H1 (cell line): ENCODE data around the gene ASCL5. TPM values are rescaled to one million over a fixed set of nuclear protein-coding genes. Genes with fewer than 3 reads are reported as not detected.

ENCODE experiments used
- CTCF ChIA-PET: fragments of 300-600 bp; sonication (Branson Sonifier 250); formaldehyde crosslinking; loops from one replicate; lab custom pipeline; 2021; ENCODE audit not compliant: partially characterized antibody; lab: Charles Lee
- POLR2A ChIA-PET: fragments of 300-600 bp; sonication (Branson Sonifier 250); formaldehyde crosslinking; loops from one replicate; lab custom pipeline; 2021; ENCODE audit warnings: inconsistent platforms; ENCODE audit not compliant: partially characterized antibody; lab: Charles Lee
- DNase-seq, 2 experiments: peaks; one replicate each; pipeline versions ENCODE4 v3.0.0 to v3.0.0-alpha.2; 2010 to 2022; ENCODE audit warnings: low spot score in 2 of 2, low read depth in 1 of 2, mixed read lengths in 1 of 2
- FAIRE-seq: peaks from 2 replicates; lab custom pipeline; 2011; peaks lifted over from hg19 to GRCh38; lab: Jason Lieb, UNC
- H2AFZ ChIP-seq: 2 replicates; pipeline ENCODE4 v1.8.1; 2012; ENCODE audit warnings: low read length, inconsistent platforms
- H2AK5ac ChIP-seq: 2 replicates; pipeline ENCODE4 v1.6.1; 2013; ENCODE audit warnings: low read depth, low read length
- H2BK120ac ChIP-seq: replicated peaks from 2 replicates; pipeline ENCODE3; 2013; ENCODE audit warnings: low read depth, low read length, inconsistent platforms
- H2BK12ac ChIP-seq: 2 replicates; pipeline ENCODE4 v1.6.1; 2013; ENCODE audit warnings: low read depth, low read length
- H2BK15ac ChIP-seq: 2 replicates; pipeline ENCODE4 v1.6.1; 2013; ENCODE audit warnings: low read length
- H2BK20ac ChIP-seq: 2 replicates; pipeline ENCODE4 v1.6.1; 2013; ENCODE audit warnings: low read length
- H2BK5ac ChIP-seq: 2 replicates; pipeline ENCODE4 v1.6.1; 2013; ENCODE audit warnings: low read depth, low read length
- H3K14ac ChIP-seq: 2 replicates; pipeline ENCODE4 v1.6.1; 2013; ENCODE audit warnings: inconsistent platforms; ENCODE audit not compliant: insufficient read length
- H3K18ac ChIP-seq: 2 replicates; pipeline ENCODE4 v1.6.1; 2013; ENCODE audit warnings: low read length; ENCODE audit errors: extremely low read depth
- H3K23ac ChIP-seq: 2 replicates; pipeline ENCODE4 v1.6.1; 2013; ENCODE audit warnings: inconsistent platforms; ENCODE audit not compliant: insufficient read length
- H3K23me2 ChIP-seq: 2 replicates; pipeline ENCODE4 v1.6.1; 2013; ENCODE audit warnings: low read depth, low read length
- H3K27ac ChIP-seq: 2 replicates; pipeline ENCODE4 v1.6.1; 2011; ENCODE audit warnings: low read depth, low read length, inconsistent platforms
- H3K27me3 ChIP-seq, 4 experiments: replicated peaks in 1 of 4; 1 replicate in 1 of 4; 2 replicates in 3 of 4; pipeline versions ENCODE4 v1.6.1 to v1.8.1; 2011 to 2013; ENCODE audit warnings: low read length in 3 of 4, mild to moderate bottlenecking in 3 of 4, inconsistent platforms in 2 of 4, mixed read lengths in 2 of 4, moderate library complexity in 1 of 4; ENCODE audit not compliant: control insufficient read depth in 3 of 4, insufficient read depth in 3 of 4; ENCODE audit errors: extremely low read depth in 1 of 4
- H3K36me3 ChIP-seq, 4 experiments: 2 replicates each; pipeline versions ENCODE4 v1.6.1 to v1.8.1; 2011 to 2013; ENCODE audit warnings: mild to moderate bottlenecking in 4 of 4, low read length in 3 of 4, moderate library complexity in 2 of 4, control low read depth in 1 of 4, inconsistent platforms in 1 of 4; ENCODE audit not compliant: insufficient read depth in 4 of 4, control insufficient read depth in 2 of 4
- H3K4ac ChIP-seq: replicated peaks from 2 replicates; pipeline ENCODE3; 2013; ENCODE audit warnings: low read length, low read depth, mixed read lengths, inconsistent platforms; ENCODE audit not compliant: insufficient read length
- H3K4me1 ChIP-seq, 4 experiments: replicated peaks in 1 of 4; 1 replicate in 1 of 4; 2 replicates in 3 of 4; pipeline versions ENCODE4 v1.6.1 to v1.8.1; 2011 to 2013; ENCODE audit warnings: low read length in 3 of 4, inconsistent platforms in 2 of 4, mixed read lengths in 1 of 4; ENCODE audit not compliant: insufficient read depth in 4 of 4, control insufficient read depth in 3 of 4
- H3K4me2 ChIP-seq, 2 experiments: 2 replicates each; pipeline versions ENCODE4 v1.6.1 to v1.8.1; 2011 to 2013; ENCODE audit warnings: low read depth in 2 of 2, low read length in 2 of 2, control low read depth in 1 of 2, inconsistent platforms in 1 of 2, mild to moderate bottlenecking in 1 of 2; ENCODE audit not compliant: insufficient read depth in 1 of 2
- H3K4me3 ChIP-seq, 4 experiments: fragments of 200-600, 300-600 bp in 1 of 4; sonication (generic), shearing (Covaris generic), sonication (Bioruptor Twin) in 1 of 4; 2 replicates each; pipeline versions ENCODE4 v1.5.1 to v1.8.1; 2011 to 2016; ENCODE audit warnings: low read length in 4 of 4, low read depth in 3 of 4, control low read depth in 2 of 4, inconsistent platforms in 2 of 4, mild to moderate bottlenecking in 2 of 4, mixed read lengths in 1 of 4, moderate library complexity in 1 of 4; ENCODE audit not compliant: insufficient read depth in 2 of 4; ENCODE audit errors: extremely low read depth in 1 of 4
- H3K56ac ChIP-seq: replicated peaks from 2 replicates; pipeline ENCODE3; 2013; ENCODE audit warnings: low read depth, mild to moderate bottlenecking, mixed read lengths, low read length, inconsistent platforms; ENCODE audit not compliant: insufficient read length
- H3K79me1 ChIP-seq: 2 replicates; pipeline ENCODE4 v1.6.1; 2013; ENCODE audit warnings: low read depth, low read length, control low read depth
- H3K79me2 ChIP-seq, 2 experiments: 2 replicates each; pipeline versions ENCODE4 v1.6.1 to v1.8.1; 2012 to 2013; ENCODE audit warnings: low read length in 2 of 2, mild to moderate bottlenecking in 2 of 2, inconsistent platforms in 1 of 2; ENCODE audit not compliant: insufficient read depth in 2 of 2, control insufficient read depth in 1 of 2
- H3K9ac ChIP-seq, 4 experiments: replicated peaks in 1 of 4; 1 replicate in 1 of 4; 2 replicates in 3 of 4; pipeline versions ENCODE4 v1.6.1 to v1.8.1; 2011 to 2013; ENCODE audit warnings: low read depth in 3 of 4, low read length in 3 of 4, control low read depth in 2 of 4, mild to moderate bottlenecking in 2 of 4, moderate library complexity in 2 of 4, inconsistent platforms in 1 of 4; ENCODE audit errors: extremely low read depth in 1 of 4
- H3K9me3 ChIP-seq, 2 experiments: 2 replicates each; pipeline versions ENCODE4 v1.6.1 to v1.8.1; 2012 to 2013; ENCODE audit warnings: mild to moderate bottlenecking in 2 of 2, moderate library complexity in 2 of 2, control low read depth in 1 of 2, inconsistent platforms in 1 of 2, low read depth in 1 of 2, low read length in 1 of 2, mixed read lengths in 1 of 2; ENCODE audit not compliant: insufficient read depth in 2 of 2
- H4K20me1 ChIP-seq, 2 experiments: replicated peaks in 1 of 2; 2 replicates each; pipeline versions ENCODE3 to v1.8.1; 2011 to 2013; ENCODE audit warnings: inconsistent platforms in 2 of 2, low read length in 2 of 2, mild to moderate bottlenecking in 1 of 2; ENCODE audit not compliant: insufficient read depth in 2 of 2, control insufficient read depth in 1 of 2
- H4K5ac ChIP-seq: 2 replicates; pipeline ENCODE4 v1.6.1; 2013; ENCODE audit warnings: low read length, low read depth, mixed read lengths, inconsistent platforms; ENCODE audit not compliant: insufficient read length
- H4K8ac ChIP-seq: 2 replicates; pipeline ENCODE4 v1.8.0; 2013; ENCODE audit warnings: mild to moderate bottlenecking, moderate library complexity, low read length, inconsistent platforms; ENCODE audit not compliant: insufficient read depth; ENCODE audit errors: extremely low read depth
- H4K91ac ChIP-seq: replicated peaks from 2 replicates; pipeline ENCODE3; 2013; ENCODE audit warnings: low read length, mixed read lengths, inconsistent platforms; ENCODE audit not compliant: insufficient read length
- ATF3 ChIP-seq: IDR thresholded peaks from 2 replicates; pipeline ENCODE4 v1.6.1; 2011; ENCODE audit warnings: low read depth, mild to moderate bottlenecking, low read length; ENCODE audit not compliant: insufficient read depth
- CHD2 ChIP-seq: IDR thresholded peaks from 2 replicates; pipeline ENCODE4 v1.6.1; 2012; ENCODE audit warnings: low read length, improper control_type of control experiment
- EGR1 ChIP-seq: IDR thresholded peaks from 2 replicates; pipeline ENCODE4 v1.6.1; 2011; ENCODE audit warnings: low read depth, low read length, borderline replicate concordance
- GABPA ChIP-seq: IDR thresholded peaks from 2 replicates; pipeline ENCODE4 v1.6.1; 2011; ENCODE audit warnings: mild to moderate bottlenecking, low read length, moderate library complexity, borderline replicate concordance; ENCODE audit not compliant: insufficient read depth
- GTF2F1 ChIP-seq: IDR thresholded peaks from 2 replicates; pipeline ENCODE4 v1.6.1; 2012; ENCODE audit warnings: low read depth, low read length, improper control_type of control experiment, borderline replicate concordance
- JUND ChIP-seq: IDR thresholded peaks from 2 replicates; pipeline ENCODE4 v1.6.1; 2011; ENCODE audit warnings: mild to moderate bottlenecking, improper control_type of control experiment, low read length
- RAD21 ChIP-seq, 2 experiments: IDR thresholded peaks in 1 of 2; conservative IDR thresholded peaks in 1 of 2; 2 replicates each; pipeline ENCODE4 v1.6.1; 2011; ENCODE audit warnings: low read depth in 2 of 2, low read length in 2 of 2, improper control_type of control experiment in 1 of 2, inconsistent platforms in 1 of 2, mild to moderate bottlenecking in 1 of 2, moderate library complexity in 1 of 2
- TBP ChIP-seq: IDR thresholded peaks from 2 replicates; pipeline ENCODE4 v1.6.1; 2011; ENCODE audit warnings: low read depth, low read length, improper control_type of control experiment
- ZNF274 ChIP-seq: IDR thresholded peaks from 2 replicates; pipeline ENCODE4 v1.7.0; 2012; ENCODE audit warnings: low read length, borderline replicate concordance; ENCODE audit errors: extremely low read depth
- WGBS, 2 experiments: shearing (Covaris generic) in 1 of 2; methylation state at CpG; one replicate each; pipeline versions ENCODE4 v1.1.6 to v1.1.7; 2013 to 2015; ENCODE audit warnings: low lambda C conversion rate in 2 of 2, mixed read lengths in 2 of 2, inconsistent platforms in 1 of 2, low coverage in 1 of 2, missing lambda C conversion rate in 1 of 2; ENCODE audit not compliant: insufficient replicate concordance in 2 of 2, insufficient coverage in 1 of 2, insufficient read length in 1 of 2; ENCODE audit errors: extremely low coverage in 1 of 2, missing lambda C conversion rate in 1 of 2; 5-methylcytosine and 5-hydroxymethylcytosine counted together
- polyA plus RNA-seq, 7 experiments: library from polyadenylated mRNA; depleted of rRNA in 3 of 7; stranded (reverse) in 5 of 7; unstranded in 2 of 7; fragments of >200 nt in 5 of 7; fragments of 200-250 nt in 2 of 7; gene quantifications; 1 replicate in 5 of 7; 2 replicates in 1 of 7; 4 replicates in 1 of 7; pipeline versions ENCODE4 v1.2.1 to v1.2.3, GENCODE V29; 2011 to 2013; ENCODE audit warnings: missing spikeins in 2 of 7, mixed read lengths in 2 of 7
- total RNA-seq: library from RNA; stranded (reverse); fragmentation: NEBNext Ultra II Directional; extraction: Animal tissue kit (Norgen Biotek cat#: 25700); gene quantifications from 2 replicates; pipeline ENCODE4 v1.2.1, GENCODE V29; 2021

The ASCL5 gene
- total and polyA plus RNA-seq, 2 of the 8 experiments (the other 6 are each of a cell fraction or from before 2014, with no cell fraction given), result 0.29 to 0.41 TPM

- Histone ChIP-seq H2BK120ac (no peak overlapping the region), H2AK5ac (no peak overlapping the region), H4K8ac (peak overlapping the region; percentile 63), H3K14ac (no peak overlapping the region), H3K18ac (peak overlapping the region; percentile 71; the same call in 1 of the 2 replicates), H3K79me1 (no peaks in the 10 kb centered on the region), H4K20me1 (no peaks in the 10 kb centered on the region), H3K23ac (no peak overlapping the region), H2BK15ac (no peak overlapping the region), H3K4ac (no peak overlapping the region), H3K23me2 (peaks cover 7% of the 10 kb centered on the region; the same call in 1 of the 2 replicates), H3K27ac (no peak overlapping the region), H2BK12ac (no peak overlapping the region; the same call in 1 of the 2 replicates), H3K56ac (no peak overlapping the region), H4K91ac (no peak overlapping the region), H3K27me3 (peaks cover 9 to 27% (median 21%) of the 10 kb centered on the region in 4 experiments), H3K4me2 (peak overlapping the region; percentile 55 to 97), H3K4me3 (peak overlapping the region; percentile 30 to 72 (median 50)), H2BK20ac (no peak overlapping the region), H2BK5ac (no peak overlapping the region), H4K5ac (no peak overlapping the region), H3K9ac (peak overlapping the region in 3 of 4 experiments; percentile 25 to 57 (median 40); a peak in 5 of 7 replicates), H3K79me2 (no peaks in the 10 kb centered on the region), H3K9me3 (no peaks in the 10 kb centered on the region; a peak in 1 of 4 replicates), H2AFZ (peak overlapping the region; percentile 54; the same call in 1 of the 2 replicates), H3K4me1 (peaks cover 0 to 5% (median under 1%) of the 10 kb centered on the region in 4 experiments; a peak in 1 of 7 replicates), H3K36me3 (no peaks in the 10 kb centered on the region)
- FAIRE-seq, result peak; percentile 76
- ChIA-PET POLR2A (interaction anchor here (1.1 to 3.1 kb wide), 4 partner anchors 29 to 105 kb away, joined by 3 to 15 read pairs (median 4); no protein-coding TSS in a partner anchor), CTCF (interaction anchor here (0.5 to 16.3 kb wide), 34 partner anchors 9 to 470 kb away, joined by 3 to 343 read pairs (median 4); no protein-coding TSS in a partner anchor)
- 3% methylated on average over 61 of the region's 88 CpGs; no CpG with 5 or more reads in 1 of the 2 experiments for WGBS, 2 experiments
- DNase-seq, result peak; percentile 90 to 91
- peak; percentile 48; the same call in 1 of the 2 replicates for TF ChIP-seq CHD2
- no peak for TF ChIP-seq GTF2F1
- TF ChIP-seq GABPA, result peak; percentile 78; the same call in 1 of the 2 replicates
- no peak for TF ChIP-seq ZNF274
- TF ChIP-seq ATF3, result 0 out of 2 replicates have a peak, but pooled peaks have one; percentile 22
- peak; percentile 44; the same call in 1 of the 2 replicates for TF ChIP-seq EGR1
- peak; percentile 65; the same call in 1 of the 2 replicates for TF ChIP-seq TBP
- TF ChIP-seq RAD21 (IDR thresholded peaks at IDR 0.05 in 1 of 2, conservative IDR thresholded peaks at IDR 0.05 in 1 of 2; ENCODE audit: low read depth in 2 of 2, low read length in 2 of 2), result peak; percentile 95 to 99
- no peak for TF ChIP-seq JUND
These were observed 12.5 kb downstream of the ASCL5 start for GRCh38 chr1:201114245-201115131.
